GM23338 (cell line): Measurements from ENCODE around the gene ZNF212. TPM values are rescaled to one million over a fixed set of nuclear protein-coding genes. Genes with fewer than 3 reads are reported as not detected.

ENCODE experiments used
- ATAC-seq: fragments of 200-7000 bp; cut with Tn5 transposase; 3 replicates; pipeline ENCODE4 v1.9.1; 2020
- DNase-seq: peaks from one replicate; pipeline ENCODE4 v3.0.0-alpha.2; 2015; ENCODE audit warnings: low spot score
- H2AFZ ChIP-seq: fragments of 200-600 bp; sonication (generic); 2 replicates; pipeline ENCODE4 v1.8.0; 2016; ENCODE audit warnings: antibody characterized with exemption, mild to moderate bottlenecking, moderate library complexity
- H3F3A ChIP-seq: fragments of 200-600 bp; sonication (generic); replicated peaks from 2 replicates; pipeline ENCODE4 v1.8.0; 2017; ENCODE audit warnings: antibody characterized with exemption, mixed run types, low read depth
- H3K27ac ChIP-seq: fragments of 200-600 bp; sonication (generic); 2 replicates; pipeline ENCODE4 v1.6.1; 2016; ENCODE audit warnings: low read depth
- H3K27me3 ChIP-seq: fragments of 200-600 bp; sonication (generic); 2 replicates; pipeline ENCODE4 v1.8.0; 2016; ENCODE audit warnings: mild to moderate bottlenecking, mixed run types, moderate library complexity; ENCODE audit not compliant: insufficient read depth
- H3K36me3 ChIP-seq: fragments of 200-600 bp; sonication (generic); 2 replicates; pipeline ENCODE4 v1.8.0; 2016; ENCODE audit warnings: mild to moderate bottlenecking; ENCODE audit not compliant: insufficient read depth
- H3K4me1 ChIP-seq: fragments of 200-600 bp; sonication (generic); 2 replicates; pipeline ENCODE4 v1.8.0; 2016; ENCODE audit warnings: mild to moderate bottlenecking, moderate library complexity; ENCODE audit not compliant: insufficient read depth
- H3K4me2 ChIP-seq: fragments of 200-600 bp; sonication (generic); 2 replicates; pipeline ENCODE4 v1.7.1; 2017; ENCODE audit warnings: mixed run types
- H3K4me3 ChIP-seq: fragments of 200-600 bp; sonication (generic); 2 replicates; pipeline ENCODE4 v1.6.1; 2016; ENCODE audit warnings: mixed run types
- H3K79me2 ChIP-seq: fragments of 200-600 bp; sonication (generic); replicated peaks from 2 replicates; pipeline ENCODE4 v1.8.0; 2017; ENCODE audit warnings: mild to moderate bottlenecking; ENCODE audit not compliant: insufficient read depth
- H3K9me2 ChIP-seq: fragments of 200-600 bp; sonication (generic); 2 replicates; pipeline ENCODE4 v1.8.0; 2017; ENCODE audit not compliant: insufficient read depth
- H4K20me1 ChIP-seq: fragments of 200-600 bp; sonication (generic); replicated peaks from 2 replicates; pipeline ENCODE4 v1.8.0; 2017; ENCODE audit warnings: mild to moderate bottlenecking; ENCODE audit not compliant: insufficient read depth
- H3K27ac Mint-ChIP-seq: 2 replicates; pipeline ENCODE4 v1.8.0; 2020; ENCODE audit warnings: inconsistent platforms, mild to moderate bottlenecking, moderate library complexity, mixed read lengths
- H3K27me3 Mint-ChIP-seq: 3 replicates; pipeline ENCODE4 v1.8.0; 2022; ENCODE audit warnings: low read depth, mild to moderate bottlenecking, moderate library complexity, mixed read lengths, inconsistent platforms; ENCODE audit not compliant: insufficient read depth, poor library complexity
- H3K36me3 Mint-ChIP-seq: 3 replicates; pipeline ENCODE4 v1.8.0; 2021; ENCODE audit warnings: low read depth, mild to moderate bottlenecking, inconsistent platforms, moderate library complexity, mixed read lengths
- H3K4me1 Mint-ChIP-seq: 3 replicates; pipeline ENCODE4 v1.8.0; 2020; ENCODE audit warnings: mild to moderate bottlenecking, inconsistent platforms, mixed read lengths
- H3K4me3 Mint-ChIP-seq: 3 replicates; pipeline ENCODE4 v1.8.0; 2021; ENCODE audit warnings: moderate library complexity, mild to moderate bottlenecking, inconsistent platforms, mixed read lengths
- H3K9me3 Mint-ChIP-seq: 3 replicates; pipeline ENCODE4 v1.8.0; 2020; ENCODE audit warnings: moderate library complexity, mild to moderate bottlenecking, inconsistent platforms, mixed read lengths
- EZH2 ChIP-seq: fragments of 200-600 bp; sonication (generic); IDR thresholded peaks from one replicate; pipeline ENCODE4 v1.8.0; 2017; ENCODE audit warnings: antibody characterized with exemption, mild to moderate bottlenecking, low read depth; ENCODE audit not compliant: unreplicated experiment
- JUNB ChIP-seq: IDR thresholded peaks from one replicate; pipeline ENCODE4 v1.6.1; 2016; ENCODE audit warnings: antibody characterized with exemption; ENCODE audit not compliant: unreplicated experiment
- NANOG ChIP-seq: IDR thresholded peaks from 2 replicates; pipeline ENCODE4 v1.6.1; 2016; ENCODE audit warnings: antibody characterized with exemption, borderline replicate concordance
- POLR2AphosphoS5 ChIP-seq: IDR thresholded peaks from 2 replicates; pipeline ENCODE4 v1.6.1; 2016; ENCODE audit warnings: antibody characterized with exemption, low read depth
- STAT1 ChIP-seq: IDR thresholded peaks from one replicate; pipeline ENCODE4 v1.6.1; 2016; ENCODE audit warnings: antibody characterized with exemption; ENCODE audit not compliant: unreplicated experiment
- ZNF114 ChIP-seq: fragments of 250-450 bp; sonication (Bioruptor Pico); IDR thresholded peaks from 2 replicates; pipeline ENCODE4 v1.5.0; 2020; ENCODE audit warnings: mild to moderate bottlenecking, moderate library complexity
- ZNF331 ChIP-seq: fragments of 250-450 bp; sonication (Bioruptor Pico); IDR thresholded peaks from 2 replicates; pipeline ENCODE4 v1.5.0; 2020; ENCODE audit warnings: low read depth, mild to moderate bottlenecking, moderate library complexity
- polyA plus RNA-seq: library from polyadenylated mRNA; unstranded; fragments of >200 nt; fragmentation: Nextera tagmentation; extraction: Ambion mirVana; gene quantifications from 2 replicates; pipeline ENCODE4 v1.2.1, GENCODE V29; 2016
- total RNA-seq: library from RNA; depleted of rRNA; stranded (reverse); fragments of >200 nt; shearing (Covaris generic); gene quantifications from 2 replicates; pipeline ENCODE4 v1.2.3, GENCODE V29; 2014
- TF ChIP-seq, protein P1 (sequence below): fragments of 250-450 bp; sonication (Bioruptor Pico); IDR thresholded peaks from 2 replicates; pipeline ENCODE4 v1.5.0; 2020; ENCODE audit warnings: mild to moderate bottlenecking, moderate library complexity
- TF ChIP-seq, protein P2 (sequence below): IDR thresholded peaks from 2 replicates; pipeline ENCODE4 v1.6.1; 2016; ENCODE audit warnings: antibody characterized with exemption
- TF ChIP-seq, protein P3 (sequence below), 2 experiments: fragments of 200-600 bp in 1 of 2; sonication (generic) in 1 of 2; conservative IDR thresholded peaks; 2 replicates each; pipeline versions ENCODE4 v1.5.1 to v1.6.1; 2016 to 2017; ENCODE audit warnings: antibody characterized with exemption in 2 of 2, low read depth in 2 of 2, mild to moderate bottlenecking in 2 of 2, moderate library complexity in 1 of 2
- TF ChIP-seq, protein P4 (sequence below): IDR thresholded peaks from one replicate; pipeline ENCODE4 v1.6.1; 2018; ENCODE audit warnings: antibody characterized with exemption; ENCODE audit not compliant: unreplicated experiment

Gene ZNF212
- total and polyA plus RNA-seq, 2 experiments from 2014 or later, result 10.8 to 18.9 TPM

DNA sequence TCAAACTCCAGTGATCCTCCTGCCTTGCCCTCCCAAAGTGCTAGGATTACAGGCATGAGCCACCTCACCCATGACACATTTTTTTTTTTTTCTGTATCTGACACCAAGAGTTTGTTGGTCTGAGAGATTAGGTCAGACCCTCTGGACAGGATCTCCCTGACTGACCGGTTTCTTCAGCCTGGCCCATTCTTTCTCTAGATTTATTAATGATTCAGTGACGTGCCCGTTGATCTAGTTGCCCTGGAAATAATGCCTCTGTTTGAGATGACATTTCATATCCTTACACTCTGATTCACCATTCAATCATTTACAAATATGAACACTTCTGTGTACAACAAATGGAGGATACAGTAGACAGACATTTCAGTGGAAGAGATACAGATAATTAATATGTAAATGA is 1.4 kb upstream of the ZNF212 start:
- Histone ChIP-seq H3K9me2 (no peaks in the 10 kb centered on the region), H3K79me2 (peaks cover 33% of the 10 kb centered on the region), H3K4me1 (0 out of 2 replicates have a peak, but pooled peaks cover 7% of the 10 kb centered on the region), H4K20me1 (peaks cover 6% of the 10 kb centered on the region; the same call in 1 of the 2 replicates), H2AFZ (no peak overlapping the region), H3K27ac (no peak overlapping the region), H3K27me3 (peaks cover 4% of the 10 kb centered on the region; the same call in 1 of the 2 replicates), H3K4me2 (no peak overlapping the region), H3K4me3 (no peak overlapping the region), H3F3A (peaks cover 3% of the 10 kb centered on the region; the same call in 1 of the 2 replicates), H3K36me3 (no peaks in the 10 kb centered on the region)
- TF ChIP-seq ZNF114 (CRISPR knock-in tag), result no peak
- TF ChIP-seq POLR2AphosphoS5, result no peak
- TF ChIP-seq, protein P1, sequence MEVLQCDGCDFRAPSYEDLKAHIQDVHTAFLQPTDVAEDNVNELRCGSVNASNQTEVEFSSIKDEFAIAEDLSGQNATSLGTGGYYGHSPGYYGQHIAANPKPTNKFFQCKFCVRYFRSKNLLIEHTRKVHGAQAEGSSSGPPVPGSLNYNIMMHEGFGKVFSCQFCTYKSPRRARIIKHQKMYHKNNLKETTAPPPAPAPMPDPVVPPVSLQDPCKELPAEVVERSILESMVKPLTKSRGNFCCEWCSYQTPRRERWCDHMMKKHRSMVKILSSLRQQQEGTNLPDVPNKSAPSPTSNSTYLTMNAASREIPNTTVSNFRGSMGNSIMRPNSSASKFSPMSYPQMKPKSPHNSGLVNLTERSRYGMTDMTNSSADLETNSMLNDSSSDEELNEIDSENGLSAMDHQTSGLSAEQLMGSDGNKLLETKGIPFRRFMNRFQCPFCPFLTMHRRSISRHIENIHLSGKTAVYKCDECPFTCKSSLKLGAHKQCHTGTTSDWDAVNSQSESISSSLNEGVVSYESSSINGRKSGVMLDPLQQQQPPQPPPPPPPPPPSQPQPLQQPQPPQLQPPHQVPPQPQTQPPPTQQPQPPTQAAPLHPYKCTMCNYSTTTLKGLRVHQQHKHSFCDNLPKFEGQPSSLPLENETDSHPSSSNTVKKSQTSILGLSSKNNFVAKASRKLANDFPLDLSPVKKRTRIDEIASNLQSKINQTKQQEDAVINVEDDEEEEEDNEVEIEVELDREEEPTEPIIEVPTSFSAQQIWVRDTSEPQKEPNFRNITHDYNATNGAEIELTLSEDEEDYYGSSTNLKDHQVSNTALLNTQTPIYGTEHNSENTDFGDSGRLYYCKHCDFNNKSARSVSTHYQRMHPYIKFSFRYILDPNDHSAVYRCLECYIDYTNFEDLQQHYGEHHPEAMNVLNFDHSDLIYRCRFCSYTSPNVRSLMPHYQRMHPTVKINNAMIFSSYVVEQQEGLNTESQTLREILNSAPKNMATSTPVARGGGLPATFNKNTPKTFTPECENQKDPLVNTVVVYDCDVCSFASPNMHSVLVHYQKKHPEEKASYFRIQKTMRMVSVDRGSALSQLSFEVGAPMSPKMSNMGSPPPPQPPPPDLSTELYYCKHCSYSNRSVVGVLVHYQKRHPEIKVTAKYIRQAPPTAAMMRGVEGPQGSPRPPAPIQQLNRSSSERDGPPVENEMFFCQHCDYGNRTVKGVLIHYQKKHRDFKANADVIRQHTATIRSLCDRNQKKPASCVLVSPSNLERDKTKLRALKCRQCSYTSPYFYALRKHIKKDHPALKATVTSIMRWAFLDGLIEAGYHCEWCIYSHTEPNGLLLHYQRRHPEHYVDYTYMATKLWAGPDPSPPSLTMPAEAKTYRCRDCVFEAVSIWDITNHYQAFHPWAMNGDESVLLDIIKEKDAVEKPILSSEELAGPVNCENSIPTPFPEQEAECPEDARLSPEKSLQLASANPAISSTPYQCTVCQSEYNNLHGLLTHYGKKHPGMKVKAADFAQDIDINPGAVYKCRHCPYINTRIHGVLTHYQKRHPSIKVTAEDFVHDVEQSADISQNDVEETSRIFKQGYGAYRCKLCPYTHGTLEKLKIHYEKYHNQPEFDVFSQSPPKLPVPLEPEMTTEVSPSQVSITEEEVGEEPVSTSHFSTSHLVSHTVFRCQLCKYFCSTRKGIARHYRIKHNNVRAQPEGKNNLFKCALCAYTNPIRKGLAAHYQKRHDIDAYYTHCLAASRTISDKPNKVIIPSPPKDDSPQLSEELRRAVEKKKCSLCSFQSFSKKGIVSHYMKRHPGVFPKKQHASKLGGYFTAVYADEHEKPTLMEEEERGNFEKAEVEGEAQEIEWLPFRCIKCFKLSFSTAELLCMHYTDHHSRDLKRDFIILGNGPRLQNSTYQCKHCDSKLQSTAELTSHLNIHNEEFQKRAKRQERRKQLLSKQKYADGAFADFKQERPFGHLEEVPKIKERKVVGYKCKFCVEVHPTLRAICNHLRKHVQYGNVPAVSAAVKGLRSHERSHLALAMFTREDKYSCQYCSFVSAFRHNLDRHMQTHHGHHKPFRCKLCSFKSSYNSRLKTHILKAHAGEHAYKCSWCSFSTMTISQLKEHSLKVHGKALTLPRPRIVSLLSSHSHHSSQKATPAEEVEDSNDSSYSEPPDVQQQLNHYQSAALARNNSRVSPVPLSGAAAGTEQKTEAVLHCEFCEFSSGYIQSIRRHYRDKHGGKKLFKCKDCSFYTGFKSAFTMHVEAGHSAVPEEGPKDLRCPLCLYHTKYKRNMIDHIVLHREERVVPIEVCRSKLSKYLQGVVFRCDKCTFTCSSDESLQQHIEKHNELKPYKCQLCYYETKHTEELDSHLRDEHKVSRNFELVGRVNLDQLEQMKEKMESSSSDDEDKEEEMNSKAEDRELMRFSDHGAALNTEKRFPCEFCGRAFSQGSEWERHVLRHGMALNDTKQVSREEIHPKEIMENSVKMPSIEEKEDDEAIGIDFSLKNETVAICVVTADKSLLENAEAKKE (CRISPR knock-in tag), result no peak
- TF ChIP-seq, protein P2, sequence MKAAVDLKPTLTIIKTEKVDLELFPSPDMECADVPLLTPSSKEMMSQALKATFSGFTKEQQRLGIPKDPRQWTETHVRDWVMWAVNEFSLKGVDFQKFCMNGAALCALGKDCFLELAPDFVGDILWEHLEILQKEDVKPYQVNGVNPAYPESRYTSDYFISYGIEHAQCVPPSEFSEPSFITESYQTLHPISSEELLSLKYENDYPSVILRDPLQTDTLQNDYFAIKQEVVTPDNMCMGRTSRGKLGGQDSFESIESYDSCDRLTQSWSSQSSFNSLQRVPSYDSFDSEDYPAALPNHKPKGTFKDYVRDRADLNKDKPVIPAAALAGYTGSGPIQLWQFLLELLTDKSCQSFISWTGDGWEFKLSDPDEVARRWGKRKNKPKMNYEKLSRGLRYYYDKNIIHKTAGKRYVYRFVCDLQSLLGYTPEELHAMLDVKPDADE, result no peak
- no peak for TF ChIP-seq STAT1
- TF ChIP-seq, protein P3, sequence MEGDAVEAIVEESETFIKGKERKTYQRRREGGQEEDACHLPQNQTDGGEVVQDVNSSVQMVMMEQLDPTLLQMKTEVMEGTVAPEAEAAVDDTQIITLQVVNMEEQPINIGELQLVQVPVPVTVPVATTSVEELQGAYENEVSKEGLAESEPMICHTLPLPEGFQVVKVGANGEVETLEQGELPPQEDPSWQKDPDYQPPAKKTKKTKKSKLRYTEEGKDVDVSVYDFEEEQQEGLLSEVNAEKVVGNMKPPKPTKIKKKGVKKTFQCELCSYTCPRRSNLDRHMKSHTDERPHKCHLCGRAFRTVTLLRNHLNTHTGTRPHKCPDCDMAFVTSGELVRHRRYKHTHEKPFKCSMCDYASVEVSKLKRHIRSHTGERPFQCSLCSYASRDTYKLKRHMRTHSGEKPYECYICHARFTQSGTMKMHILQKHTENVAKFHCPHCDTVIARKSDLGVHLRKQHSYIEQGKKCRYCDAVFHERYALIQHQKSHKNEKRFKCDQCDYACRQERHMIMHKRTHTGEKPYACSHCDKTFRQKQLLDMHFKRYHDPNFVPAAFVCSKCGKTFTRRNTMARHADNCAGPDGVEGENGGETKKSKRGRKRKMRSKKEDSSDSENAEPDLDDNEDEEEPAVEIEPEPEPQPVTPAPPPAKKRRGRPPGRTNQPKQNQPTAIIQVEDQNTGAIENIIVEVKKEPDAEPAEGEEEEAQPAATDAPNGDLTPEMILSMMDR (conservative IDR thresholded peaks at IDR 0.05; ENCODE audit: low read depth in 2 of 2), result no peak
- no peak for TF ChIP-seq JUNB
- TF ChIP-seq NANOG, result no peak
- TF ChIP-seq, protein P4, sequence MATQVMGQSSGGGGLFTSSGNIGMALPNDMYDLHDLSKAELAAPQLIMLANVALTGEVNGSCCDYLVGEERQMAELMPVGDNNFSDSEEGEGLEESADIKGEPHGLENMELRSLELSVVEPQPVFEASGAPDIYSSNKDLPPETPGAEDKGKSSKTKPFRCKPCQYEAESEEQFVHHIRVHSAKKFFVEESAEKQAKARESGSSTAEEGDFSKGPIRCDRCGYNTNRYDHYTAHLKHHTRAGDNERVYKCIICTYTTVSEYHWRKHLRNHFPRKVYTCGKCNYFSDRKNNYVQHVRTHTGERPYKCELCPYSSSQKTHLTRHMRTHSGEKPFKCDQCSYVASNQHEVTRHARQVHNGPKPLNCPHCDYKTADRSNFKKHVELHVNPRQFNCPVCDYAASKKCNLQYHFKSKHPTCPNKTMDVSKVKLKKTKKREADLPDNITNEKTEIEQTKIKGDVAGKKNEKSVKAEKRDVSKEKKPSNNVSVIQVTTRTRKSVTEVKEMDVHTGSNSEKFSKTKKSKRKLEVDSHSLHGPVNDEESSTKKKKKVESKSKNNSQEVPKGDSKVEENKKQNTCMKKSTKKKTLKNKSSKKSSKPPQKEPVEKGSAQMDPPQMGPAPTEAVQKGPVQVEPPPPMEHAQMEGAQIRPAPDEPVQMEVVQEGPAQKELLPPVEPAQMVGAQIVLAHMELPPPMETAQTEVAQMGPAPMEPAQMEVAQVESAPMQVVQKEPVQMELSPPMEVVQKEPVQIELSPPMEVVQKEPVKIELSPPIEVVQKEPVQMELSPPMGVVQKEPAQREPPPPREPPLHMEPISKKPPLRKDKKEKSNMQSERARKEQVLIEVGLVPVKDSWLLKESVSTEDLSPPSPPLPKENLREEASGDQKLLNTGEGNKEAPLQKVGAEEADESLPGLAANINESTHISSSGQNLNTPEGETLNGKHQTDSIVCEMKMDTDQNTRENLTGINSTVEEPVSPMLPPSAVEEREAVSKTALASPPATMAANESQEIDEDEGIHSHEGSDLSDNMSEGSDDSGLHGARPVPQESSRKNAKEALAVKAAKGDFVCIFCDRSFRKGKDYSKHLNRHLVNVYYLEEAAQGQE, result no peak
- no peak for TF ChIP-seq EZH2
- no peak for TF ChIP-seq ZNF331 (CRISPR knock-in tag)
- H3K36me3 Mint-ChIP-seq, result peaks cover 15% of the 10 kb centered on the region
- peaks cover 9% of the 10 kb centered on the region for H3K4me1 Mint-ChIP-seq
- DNase-seq, result no peak
- H3K27me3 Mint-ChIP-seq, result peaks cover 3% of the 10 kb centered on the region
- no peak overlapping the region; the same call in 2 of the 3 replicates for H3K4me3 Mint-ChIP-seq
- H3K27ac Mint-ChIP-seq, result no peak overlapping the region
- no peak for ATAC-seq
- peaks cover 7% of the 10 kb centered on the region; the same call in 2 of the 3 replicates for H3K9me3 Mint-ChIP-seq
